Measurements from ENCODE around the gene PHF13. TPM values are rescaled to one million over a fixed set of nuclear protein-coding genes. Genes with fewer than 3 reads are reported as not detected.

The PHF13 gene
- total and polyA plus RNA-seq, 10 of the 15 experiments (the other 5 are each of a cell fraction or from before 2014, with no cell fraction given) = 0.87 to 15.4 (median 5.1) TPM

GRCh38 chr1:6579374-6580118 lies 34.0 kb upstream of the PHF13 start, which contains the start of gene ZBTB48 (continued):
- TF ChIP-seq E2F8 (IDR thresholded peaks at IDR 0.05; ENCODE audit: low read depth, partially characterized antibody) (no peak), BHLHE40 (IDR thresholded peaks at IDR 0.05; ENCODE audit: borderline replicate concordance in 1 of 2, low read depth in 2 of 2, low read length in 1 of 2) (peak; percentile 68 to 89; a peak in 3 of 4 replicates), RBBP5 (conservative IDR thresholded peaks at IDR 0.05) (no peak), NR2F1 (conservative IDR thresholded peaks at IDR 0.05) (peak; percentile 96), POLR2AphosphoS2 (IDR thresholded peaks at IDR 0.05; ENCODE audit: low read depth, low read length) (peak; percentile 96), CBX5 (IDR thresholded peaks at IDR 0.05; ENCODE audit: low read depth) (no peak), KAT2A (conservative IDR thresholded peaks at IDR 0.05; ENCODE audit: control insufficient read depth, low read depth, low read length) (no peak), HDAC2 (IDR thresholded peaks at IDR 0.05) (no peak), TCF7 (IDR thresholded peaks at IDR 0.05; ENCODE audit: borderline replicate concordance) (no peak), IRF5 (IDR thresholded peaks at IDR 0.05; ENCODE audit: borderline replicate concordance) (no peak), SREBF1 (IDR thresholded peaks at IDR 0.05; ENCODE audit: low read length) (no peak), SIN3A (IDR thresholded peaks at IDR 0.05; ENCODE audit: low read depth, low read length) (peak; percentile 28; the same call in 1 of the 2 replicates), RAD51 (IDR thresholded peaks at IDR 0.05) (no peak), HSF1 (IDR thresholded peaks at IDR 0.05; ENCODE audit: low read depth, low read length) (no peak), MLLT1 (IDR thresholded peaks at IDR 0.05) (0 out of 2 replicates have a peak, but pooled peaks have one; percentile 27), ZSCAN29 (IDR thresholded peaks at IDR 0.05) (no peak), ESRRA (IDR thresholded peaks at IDR 0.05; ENCODE audit: low read length) (no peak), ZNF687 (IDR thresholded peaks at IDR 0.05) (peak; percentile 52; the same call in 1 of the 2 replicates), IKZF1 (conservative IDR thresholded peaks at IDR 0.05) (no peak)
